Fibroblast of mammary gland (primary cell): Measurements from ENCODE around the gene TXNDC8.

Experiments used
- DNase-seq: peaks from one replicate; pipeline ENCODE4 v3.0.0-alpha.2; 2010; ENCODE audit warnings: low read depth
- H3K4me3 ChIP-seq: 2 replicates; pipeline ENCODE4 v1.5.1; 2011; ENCODE audit warnings: low read depth, mild to moderate bottlenecking, low read length, moderate library complexity; ENCODE audit not compliant: control insufficient read depth
- TF ChIP-seq, protein P1 (sequence below): conservative IDR thresholded peaks from 2 replicates; pipeline ENCODE4 v1.5.1; 2011; ENCODE audit warnings: low read depth, low read length, inconsistent platforms; ENCODE audit not compliant: control insufficient read depth, insufficient read depth

TXNDC8 gene

DNA sequence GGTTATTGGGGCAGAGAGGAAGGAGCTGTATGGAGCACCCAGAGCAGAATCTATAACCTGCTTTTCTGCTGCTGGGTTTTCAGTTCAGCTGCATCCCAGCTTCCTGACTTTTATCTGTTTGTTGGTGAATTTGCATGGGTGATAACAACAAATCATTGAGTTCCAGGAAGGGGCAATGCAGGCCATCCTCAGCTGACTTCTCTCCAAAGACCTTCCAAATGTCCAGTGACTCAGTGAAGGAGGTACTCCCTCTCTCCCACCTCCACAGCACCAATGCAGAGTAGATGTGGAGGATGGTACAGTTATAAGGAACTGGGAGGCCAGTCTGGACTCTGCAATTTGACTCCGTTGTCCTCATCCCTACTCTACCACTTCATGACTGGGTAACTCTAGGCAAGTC lies 79.7 kb downstream of the TXNDC8 start:
- no peak for DNase-seq
- TF ChIP-seq, protein P1, sequence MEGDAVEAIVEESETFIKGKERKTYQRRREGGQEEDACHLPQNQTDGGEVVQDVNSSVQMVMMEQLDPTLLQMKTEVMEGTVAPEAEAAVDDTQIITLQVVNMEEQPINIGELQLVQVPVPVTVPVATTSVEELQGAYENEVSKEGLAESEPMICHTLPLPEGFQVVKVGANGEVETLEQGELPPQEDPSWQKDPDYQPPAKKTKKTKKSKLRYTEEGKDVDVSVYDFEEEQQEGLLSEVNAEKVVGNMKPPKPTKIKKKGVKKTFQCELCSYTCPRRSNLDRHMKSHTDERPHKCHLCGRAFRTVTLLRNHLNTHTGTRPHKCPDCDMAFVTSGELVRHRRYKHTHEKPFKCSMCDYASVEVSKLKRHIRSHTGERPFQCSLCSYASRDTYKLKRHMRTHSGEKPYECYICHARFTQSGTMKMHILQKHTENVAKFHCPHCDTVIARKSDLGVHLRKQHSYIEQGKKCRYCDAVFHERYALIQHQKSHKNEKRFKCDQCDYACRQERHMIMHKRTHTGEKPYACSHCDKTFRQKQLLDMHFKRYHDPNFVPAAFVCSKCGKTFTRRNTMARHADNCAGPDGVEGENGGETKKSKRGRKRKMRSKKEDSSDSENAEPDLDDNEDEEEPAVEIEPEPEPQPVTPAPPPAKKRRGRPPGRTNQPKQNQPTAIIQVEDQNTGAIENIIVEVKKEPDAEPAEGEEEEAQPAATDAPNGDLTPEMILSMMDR: no peak
- H3K4me3 ChIP-seq: no peak overlapping the region

DNA sequence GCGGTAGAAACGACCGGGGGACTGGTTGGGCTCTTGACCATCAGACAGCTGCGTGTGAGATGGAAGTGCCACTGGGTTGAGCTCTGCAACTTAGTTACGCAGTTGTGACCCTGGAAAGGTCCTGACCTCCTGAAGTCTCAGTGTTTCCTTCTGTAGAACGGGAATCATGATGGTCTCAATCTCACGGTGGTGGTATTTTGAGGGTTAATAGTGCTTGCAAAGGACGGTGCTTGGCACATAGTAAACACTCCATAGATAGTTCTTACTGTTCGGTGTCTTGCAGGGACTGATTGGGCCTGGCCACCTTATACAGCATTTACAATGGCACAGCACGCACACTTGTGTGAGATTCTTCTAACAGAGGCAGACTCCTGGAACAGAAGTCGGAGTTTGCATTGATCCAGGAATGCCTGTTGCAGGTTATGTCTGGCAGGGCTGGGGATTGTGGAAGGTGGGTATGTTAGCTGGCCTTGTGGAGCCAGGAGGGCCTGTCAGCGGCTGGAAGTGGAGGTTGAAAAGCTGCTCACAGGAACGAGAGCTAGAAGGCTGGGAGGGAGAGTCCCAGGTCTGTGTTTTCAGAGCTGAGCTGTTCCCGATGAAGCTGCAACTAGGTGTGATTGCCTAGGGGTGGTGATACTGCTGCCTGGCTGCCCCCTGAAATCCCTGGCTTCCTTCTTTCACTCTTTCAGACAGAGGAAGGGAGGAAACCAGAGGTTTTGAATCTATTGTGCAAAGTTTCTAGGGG lies 80.4 kb downstream of the TXNDC8 start:
- TF ChIP-seq, protein P1: no peak
- peak overlapping the region; percentile 86 for H3K4me3 ChIP-seq
- DNase-seq: no peak

DNA sequence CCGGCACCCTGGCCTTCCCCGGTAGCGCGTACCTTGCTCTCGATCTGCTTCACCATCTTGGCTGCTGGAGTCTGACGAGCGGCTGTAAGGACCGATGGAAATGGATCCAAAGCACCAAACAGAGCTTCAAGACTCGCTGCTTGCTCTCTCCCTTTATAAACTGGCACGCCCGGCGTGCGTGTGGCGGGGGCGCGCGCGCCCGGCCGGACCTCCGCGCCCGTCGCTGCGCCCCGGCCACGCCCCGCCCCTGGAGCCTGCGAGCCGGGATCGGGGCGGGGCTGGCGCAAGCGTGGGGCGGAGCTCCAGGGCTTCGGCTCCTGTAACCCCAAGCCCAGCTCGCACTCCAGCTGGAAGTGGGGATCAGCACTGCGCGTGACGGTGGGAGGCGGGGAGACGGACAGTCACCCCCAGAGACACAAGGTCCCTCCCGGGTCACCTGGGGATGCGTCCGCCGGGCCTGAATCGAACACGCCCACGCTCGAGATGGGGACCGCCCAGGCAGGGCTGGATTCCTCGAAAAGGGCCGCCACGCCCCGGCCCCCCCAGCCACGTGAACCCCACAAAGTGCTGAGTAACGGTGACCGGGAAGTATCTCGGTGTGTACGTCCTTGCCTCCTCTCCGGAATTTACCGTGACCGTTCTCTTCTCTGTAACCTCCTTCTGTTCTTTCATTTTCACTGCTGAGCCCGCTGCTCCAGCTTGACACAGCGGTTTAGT lies 81.1 kb downstream of the TXNDC8 start, which contains the start of gene TXN:
TXN (minus strand) TSS at position 128 of the 717 bp plus-strand sequence; CDS start at position 56, 72 bp downstream.
- peak within 1 kb of the TSS; percentile 86 for H3K4me3 ChIP-seq
- TF ChIP-seq, protein P1: no peak
- DNase-seq: peak; percentile 83

- H3K4me3 ChIP-seq: peak overlapping the region; percentile 86
- DNase-seq: no peak
- TF ChIP-seq, protein P1: no peak
These were observed 81.9 kb downstream of the TXNDC8 start for GRCh38 chr9:110255463-110256379.

- peak overlapping the region; percentile 86 for H3K4me3 ChIP-seq
- TF ChIP-seq, protein P1: no peak
- DNase-seq: peak; percentile 46
These were observed 82.6 kb downstream of the TXNDC8 start for GRCh38 chr9:110255034-110255462.

- peak overlapping the region; percentile 86 for H3K4me3 ChIP-seq
- no peak for DNase-seq
- TF ChIP-seq, protein P1: no peak
These were observed 83.2 kb downstream of the TXNDC8 start for GRCh38 chr9:110254500-110254899.
